Chondrocyte (in vitro differentiated cells): ENCODE results near the gene DDN. TPM values are rescaled to one million over a fixed set of nuclear protein-coding genes. Genes with fewer than 3 reads are reported as not detected.

Experiments
- DNase-seq: peaks from one replicate; pipeline ENCODE4 v3.0.0; 2021; ENCODE audit warnings: mixed read lengths, low spot score
- H3K27ac Mint-ChIP-seq: one replicate; pipeline ENCODE4 v1.8.0; 2021; ENCODE audit warnings: mild to moderate bottlenecking, moderate library complexity, mixed read lengths; ENCODE audit not compliant: unreplicated experiment
- H3K27me3 Mint-ChIP-seq: 2 replicates; pipeline ENCODE4 v1.8.0; 2021; ENCODE audit warnings: low read depth, mixed read lengths
- H3K36me3 Mint-ChIP-seq: 2 replicates; pipeline ENCODE4 v1.8.0; 2021; ENCODE audit warnings: low read depth, mixed read lengths
- H3K4me1 Mint-ChIP-seq: 2 replicates; pipeline ENCODE4 v1.8.0; 2021; ENCODE audit warnings: low read depth, mild to moderate bottlenecking, mixed read lengths
- H3K4me3 Mint-ChIP-seq: one replicate; pipeline ENCODE4 v1.8.0; 2021; ENCODE audit warnings: mild to moderate bottlenecking, moderate library complexity, mixed read lengths; ENCODE audit not compliant: unreplicated experiment
- H3K9me3 Mint-ChIP-seq: 2 replicates; pipeline ENCODE4 v1.8.0; 2021; ENCODE audit warnings: low read depth, mixed read lengths
- long read RNA-seq: library from polyadenylated mRNA; stranded (forward); transcript quantifications from one replicate; pipeline ENCODE4 v2.0.0, GENCODE V29; 2021
- total RNA-seq: library from RNA; stranded (reverse); gene quantifications from 3 replicates; pipeline ENCODE4 v1.2.1, GENCODE V29; 2021
- TF ChIP-seq, protein P1 (sequence below): fragments of 200-600 bp; sonication (generic); IDR thresholded peaks from 2 replicates; pipeline ENCODE4 v1.5.0; 2021; ENCODE audit warnings: antibody characterized with exemption, mild to moderate bottlenecking, moderate library complexity

The DDN gene
- 0.10 to 0.74 TPM (median 0.72 TPM) in 3 replicates for total RNA-seq
- long read RNA-seq = 0 reads

DNA sequence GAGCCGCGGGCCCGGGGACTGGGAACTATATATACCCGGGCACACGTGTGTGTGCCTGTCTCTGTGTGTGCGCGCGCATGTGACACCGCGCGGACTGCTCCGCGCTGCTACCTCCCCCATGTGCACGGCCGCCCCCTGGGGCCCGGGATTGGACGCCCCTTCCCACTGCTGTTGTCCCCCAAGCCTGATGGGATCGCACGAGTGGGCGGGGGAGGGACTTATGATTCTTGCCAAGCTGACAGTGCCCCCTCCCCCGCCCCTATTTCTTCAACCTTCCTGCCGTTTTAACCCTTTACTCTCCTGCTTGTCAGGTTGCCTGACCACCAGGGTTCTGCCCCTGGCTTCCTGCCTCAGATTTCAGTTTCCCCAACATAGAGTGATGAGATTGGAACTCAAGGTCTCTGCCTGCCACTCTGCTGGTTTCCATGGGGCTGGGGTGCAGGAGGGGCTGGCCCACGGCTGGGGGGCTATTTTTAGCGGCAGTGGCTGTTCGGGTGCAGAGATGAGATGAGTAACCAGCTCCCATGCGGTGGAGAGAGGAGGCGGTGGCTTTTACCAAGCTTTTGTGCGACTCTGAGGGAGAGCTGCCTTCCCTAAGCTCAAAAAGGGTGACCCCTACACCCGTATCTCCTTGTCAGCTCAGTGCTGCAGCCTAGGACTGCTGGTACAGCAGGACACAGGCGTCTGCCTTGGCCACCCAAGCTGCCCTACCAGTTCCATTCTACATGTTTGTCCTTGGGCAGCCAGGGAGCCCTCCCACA is at the start of gene DDN:
Gene DDN (minus strand): TSS at position 5 of the 761 bp plus-strand sequence. CDS start 88 bp downstream, outside the sequence.
- Mint-ChIP-seq H3K4me3 (peak within 1 kb of the TSS; percentile 73), H3K4me1 (peaks cover 29% of the 10 kb centered on the region), H3K36me3 (peaks cover 21% of the 10 kb centered on the region), H3K27ac (peak within 1 kb of the TSS; percentile 64), H3K9me3 (no peaks in the 10 kb centered on the region), H3K27me3 (no peaks in the 10 kb centered on the region)
- TF ChIP-seq, protein P1, sequence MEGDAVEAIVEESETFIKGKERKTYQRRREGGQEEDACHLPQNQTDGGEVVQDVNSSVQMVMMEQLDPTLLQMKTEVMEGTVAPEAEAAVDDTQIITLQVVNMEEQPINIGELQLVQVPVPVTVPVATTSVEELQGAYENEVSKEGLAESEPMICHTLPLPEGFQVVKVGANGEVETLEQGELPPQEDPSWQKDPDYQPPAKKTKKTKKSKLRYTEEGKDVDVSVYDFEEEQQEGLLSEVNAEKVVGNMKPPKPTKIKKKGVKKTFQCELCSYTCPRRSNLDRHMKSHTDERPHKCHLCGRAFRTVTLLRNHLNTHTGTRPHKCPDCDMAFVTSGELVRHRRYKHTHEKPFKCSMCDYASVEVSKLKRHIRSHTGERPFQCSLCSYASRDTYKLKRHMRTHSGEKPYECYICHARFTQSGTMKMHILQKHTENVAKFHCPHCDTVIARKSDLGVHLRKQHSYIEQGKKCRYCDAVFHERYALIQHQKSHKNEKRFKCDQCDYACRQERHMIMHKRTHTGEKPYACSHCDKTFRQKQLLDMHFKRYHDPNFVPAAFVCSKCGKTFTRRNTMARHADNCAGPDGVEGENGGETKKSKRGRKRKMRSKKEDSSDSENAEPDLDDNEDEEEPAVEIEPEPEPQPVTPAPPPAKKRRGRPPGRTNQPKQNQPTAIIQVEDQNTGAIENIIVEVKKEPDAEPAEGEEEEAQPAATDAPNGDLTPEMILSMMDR = peak; percentile 52
- DNase-seq = no peak

DNA sequence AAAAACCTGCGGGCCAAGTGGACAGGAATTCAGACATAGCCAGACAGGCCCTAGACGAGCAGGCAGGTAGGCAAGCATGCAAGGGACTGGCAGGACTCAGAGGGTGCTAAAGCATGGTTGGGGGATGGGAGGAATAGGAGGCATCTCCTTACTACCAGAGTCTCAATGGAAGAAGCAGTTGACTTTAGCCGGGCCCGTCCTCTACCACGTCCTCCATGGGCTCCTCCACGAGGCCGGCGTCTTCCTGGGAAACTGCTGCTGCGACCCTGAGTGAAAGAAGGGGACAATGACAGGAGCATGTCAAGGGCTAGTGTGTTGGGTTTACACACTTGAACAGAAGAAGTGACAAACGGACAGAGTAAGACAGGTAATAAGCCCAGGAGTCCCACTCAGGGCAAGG is 49.8 kb upstream of the DDN start:
- DNase-seq = no peak
- H3K27me3 Mint-ChIP-seq = no peaks in the 10 kb centered on the region
- H3K27ac Mint-ChIP-seq = no peak overlapping the region
- H3K4me1 Mint-ChIP-seq = peaks cover 15% of the 10 kb centered on the region
- H3K9me3 Mint-ChIP-seq = no peaks in the 10 kb centered on the region
- TF ChIP-seq, protein P1 = no peak
- no peak overlapping the region for H3K4me3 Mint-ChIP-seq
- peaks cover 63% of the 10 kb centered on the region for H3K36me3 Mint-ChIP-seq

DNA sequence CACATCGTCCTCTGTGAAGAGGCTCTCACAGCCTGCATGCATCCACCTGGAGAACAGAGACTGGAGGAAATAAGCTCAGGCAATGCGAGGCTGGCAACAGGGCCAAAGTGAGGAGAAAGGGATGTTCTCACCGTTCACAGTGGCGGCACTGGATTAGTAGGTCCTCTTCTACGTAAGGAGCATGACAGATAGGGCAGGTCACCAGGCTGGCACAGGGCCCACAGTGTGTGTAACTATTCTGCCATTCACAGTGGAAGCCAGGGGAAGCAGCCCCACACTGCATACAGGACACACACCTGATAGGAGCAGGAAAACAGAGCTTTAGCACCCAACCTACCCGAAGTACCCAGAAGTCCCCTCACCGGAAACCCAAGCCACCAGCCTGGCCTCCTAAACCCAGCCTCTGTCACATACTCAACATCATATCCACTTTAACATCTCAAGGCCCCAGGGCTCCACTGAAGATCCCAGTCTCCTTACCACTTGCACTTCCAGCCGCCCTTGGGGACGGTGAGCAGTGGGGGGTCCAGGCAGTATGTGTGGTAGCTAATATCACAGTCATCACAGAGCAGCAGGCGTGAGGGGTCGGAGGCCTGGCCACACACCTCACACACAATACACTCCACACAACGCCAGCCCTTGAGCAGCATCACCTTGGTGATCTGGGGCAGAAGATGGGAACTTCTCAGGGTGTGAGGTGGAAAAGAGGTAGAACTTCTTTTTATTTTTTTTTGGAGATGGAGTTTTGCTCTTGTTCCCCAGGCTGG is 47.1 kb upstream of the DDN start:
- TF ChIP-seq, protein P1 = no peak
- no peak overlapping the region for H3K27ac Mint-ChIP-seq
- DNase-seq = peak; percentile 52
- no peaks in the 10 kb centered on the region for H3K27me3 Mint-ChIP-seq
- H3K36me3 Mint-ChIP-seq = peaks cover 62% of the 10 kb centered on the region
- H3K4me1 Mint-ChIP-seq = peaks cover 15% of the 10 kb centered on the region
- no peak overlapping the region for H3K4me3 Mint-ChIP-seq
- H3K9me3 Mint-ChIP-seq = no peaks in the 10 kb centered on the region

DNA sequence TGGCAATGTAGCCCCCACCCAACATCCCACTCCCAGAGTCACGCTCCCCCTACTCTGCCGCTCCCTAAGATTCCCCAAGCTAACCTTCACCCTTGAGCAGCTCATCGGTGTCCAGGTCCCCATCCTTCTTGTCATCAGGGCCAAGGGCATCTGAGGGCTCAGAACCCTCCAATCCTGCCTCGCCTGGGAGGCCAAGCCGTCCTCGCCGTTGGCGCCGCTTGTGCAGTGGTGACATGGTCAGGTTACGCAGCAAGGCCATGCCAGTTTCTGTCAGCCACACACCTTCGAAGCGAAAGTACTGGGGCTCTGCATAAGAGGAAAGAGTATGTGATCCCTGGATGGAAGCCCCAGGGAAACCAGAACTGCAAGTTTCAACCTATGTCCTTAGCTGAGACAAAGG is 45.5 kb upstream of the DDN start:
- TF ChIP-seq, protein P1 = no peak
- H3K36me3 Mint-ChIP-seq = peaks cover 58% of the 10 kb centered on the region
- no peak overlapping the region for H3K27ac Mint-ChIP-seq
- H3K4me1 Mint-ChIP-seq = peaks cover 3% of the 10 kb centered on the region
- no peaks in the 10 kb centered on the region for H3K27me3 Mint-ChIP-seq
- H3K4me3 Mint-ChIP-seq = no peak overlapping the region
- DNase-seq = no peak
- H3K9me3 Mint-ChIP-seq = no peaks in the 10 kb centered on the region

DNA sequence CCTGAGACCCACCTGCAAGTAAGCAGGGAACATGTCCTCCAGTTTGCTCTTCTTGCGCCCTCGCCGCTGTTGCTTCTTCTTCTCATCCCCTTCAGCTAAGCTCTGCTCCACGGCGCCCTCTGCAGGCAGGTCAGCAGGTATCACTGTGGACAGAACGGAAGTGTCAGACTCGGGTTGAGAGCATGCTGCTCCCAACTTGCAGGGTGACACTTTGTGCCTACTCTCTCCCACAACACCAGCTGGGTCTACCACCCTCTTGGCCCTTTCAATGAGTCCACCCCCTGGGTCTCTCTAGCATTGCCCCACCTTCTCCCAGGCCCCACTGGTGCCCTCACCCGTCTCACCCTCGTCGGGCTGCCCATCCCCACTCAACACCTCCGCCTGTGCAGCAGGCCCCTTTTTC is 44.7 kb upstream of the DDN start:
- peak; percentile 92 for DNase-seq

More for the DNA sequence above, 44.7 kb upstream of the DDN start:
- H3K4me3 Mint-ChIP-seq = no peak overlapping the region
- TF ChIP-seq, protein P1 = peak; percentile 78
- no peaks in the 10 kb centered on the region for H3K4me1 Mint-ChIP-seq
- peaks cover 57% of the 10 kb centered on the region for H3K36me3 Mint-ChIP-seq
- no peaks in the 10 kb centered on the region for H3K9me3 Mint-ChIP-seq
- H3K27ac Mint-ChIP-seq = no peak overlapping the region
- no peaks in the 10 kb centered on the region for H3K27me3 Mint-ChIP-seq
